HFFc6 (cell line): Measurements from ENCODE around the gene DNAJC1. TPM values are rescaled to one million over a fixed set of nuclear protein-coding genes. Genes with fewer than 3 reads are reported as not detected.

Experiments
- DNase-seq: peaks from one replicate; pipeline ENCODE4 v3.0.0-alpha.2; 2018
- H3K27ac Mint-ChIP-seq: 2 replicates; pipeline ENCODE4 v1.8.0; 2020; ENCODE audit warnings: mild to moderate bottlenecking, mixed read lengths
- H3K27me3 Mint-ChIP-seq: 2 replicates; pipeline ENCODE4 v1.8.0; 2021; ENCODE audit warnings: mild to moderate bottlenecking, moderate library complexity, mixed read lengths; ENCODE audit not compliant: insufficient read depth
- H3K36me3 Mint-ChIP-seq: 2 replicates; pipeline ENCODE4 v1.8.0; 2021; ENCODE audit warnings: low read depth, mixed read lengths
- H3K4me1 Mint-ChIP-seq: 2 replicates; pipeline ENCODE4 v1.8.0; 2020; ENCODE audit warnings: low read depth, mixed read lengths
- H3K4me3 Mint-ChIP-seq: 2 replicates; pipeline ENCODE4 v1.8.0; 2020; ENCODE audit warnings: mild to moderate bottlenecking, moderate library complexity, mixed read lengths
- H3K9me3 Mint-ChIP-seq: 2 replicates; pipeline ENCODE4 v1.8.0; 2020; ENCODE audit warnings: mild to moderate bottlenecking, mixed read lengths
- CTCF ChIP-seq: fragments of 200-600 bp; sonication (generic); IDR thresholded peaks from 2 replicates; pipeline ENCODE4 v1.5.0; 2021; ENCODE audit warnings: antibody characterized with exemption, mild to moderate bottlenecking
- total RNA-seq, 6 experiments: library from RNA; stranded (reverse); fragmentation: NEBNext Ultra II Directional; extraction: Animal tissue kit (Norgen Biotek cat#: 25700); gene quantifications; 2 replicates in 1 of 6; 3 replicates in 5 of 6; pipeline ENCODE4 v1.2.3, GENCODE V29; 2021

The DNAJC1 gene
- total RNA-seq, 6 experiments from 2014 or later: 17.3 to 25.5 (median 17.9) TPM

DNA sequence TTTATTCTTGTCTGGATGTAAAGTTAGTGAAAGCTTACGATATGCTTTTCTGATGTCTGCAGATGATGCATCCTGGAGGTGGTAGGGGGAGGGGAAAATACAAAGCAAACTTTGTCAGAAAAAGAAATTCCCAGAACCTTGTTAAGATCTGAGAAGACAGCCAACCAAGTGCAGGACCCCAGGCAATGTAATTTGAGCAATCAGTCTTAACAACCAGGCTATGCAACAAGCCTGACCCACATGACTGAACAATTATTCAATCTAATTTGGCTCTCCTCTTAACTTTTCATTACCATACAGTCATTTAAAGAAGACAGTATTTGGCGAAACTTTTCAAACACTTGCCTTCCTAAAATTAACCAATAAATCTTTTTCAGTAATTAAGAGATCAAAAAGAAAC is 74.5 kb downstream of the DNAJC1 start:
- H3K27me3 Mint-ChIP-seq: no peaks in the 10 kb centered on the region
- H3K9me3 Mint-ChIP-seq: no peaks in the 10 kb centered on the region
- TF ChIP-seq CTCF: no peak
- DNase-seq: no peak
- no peak overlapping the region for H3K27ac Mint-ChIP-seq
- H3K36me3 Mint-ChIP-seq: no peaks in the 10 kb centered on the region
- no peak overlapping the region for H3K4me3 Mint-ChIP-seq
- H3K4me1 Mint-ChIP-seq: peaks cover 37% of the 10 kb centered on the region

GRCh38 chr10:21927631-21928353 is 75.7 kb downstream of the DNAJC1 start:
- Mint-ChIP-seq H3K9me3 (no peaks in the 10 kb centered on the region), H3K27me3 (no peaks in the 10 kb centered on the region), H3K4me3 (peak overlapping the region; percentile 13; the same call in 1 of the 2 replicates), H3K27ac (peak overlapping the region; percentile 14), H3K4me1 (peaks cover 37% of the 10 kb centered on the region), H3K36me3 (no peaks in the 10 kb centered on the region)
- peak; percentile 50 for DNase-seq
- TF ChIP-seq CTCF: no peak

- peak overlapping the region; percentile 75 for H3K4me3 Mint-ChIP-seq
These were observed 76.6 kb downstream of the DNAJC1 start for GRCh38 chr10:21926949-21927348.

DNA sequence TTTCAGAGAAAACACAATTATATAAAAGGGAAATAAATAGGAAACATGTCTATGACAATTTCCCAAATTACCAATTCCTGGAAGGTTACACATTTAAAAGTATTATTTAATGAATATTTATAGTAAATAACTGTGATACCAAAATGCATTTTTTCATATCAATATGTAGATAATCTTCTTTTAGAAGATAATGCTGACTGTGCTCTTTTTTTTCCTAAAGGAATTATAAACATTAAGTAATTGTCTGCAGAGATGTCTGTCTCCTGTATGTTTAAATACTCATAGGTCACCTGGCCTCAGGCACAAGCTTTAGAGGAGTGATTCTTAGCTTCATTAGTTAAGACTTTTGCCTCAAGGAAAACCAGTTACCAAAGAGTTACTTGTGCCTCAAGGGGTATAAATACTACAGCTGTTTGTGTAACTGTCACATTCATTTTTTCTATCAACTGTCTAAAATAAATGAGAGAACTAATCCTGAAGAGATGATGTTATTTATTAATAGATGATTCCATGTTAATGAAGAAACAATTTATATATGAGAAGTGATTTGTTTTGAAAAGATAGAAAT is 77.1 kb downstream of the DNAJC1 start:
- Mint-ChIP-seq H3K9me3 (no peaks in the 10 kb centered on the region), H3K36me3 (no peaks in the 10 kb centered on the region), H3K27me3 (no peaks in the 10 kb centered on the region), H3K27ac (peak overlapping the region; percentile 77), H3K4me3 (peak overlapping the region; percentile 75; the same call in 1 of the 2 replicates), H3K4me1 (peaks cover 37% of the 10 kb centered on the region)
- peak; percentile 50 for DNase-seq
- no peak for TF ChIP-seq CTCF

More at GRCh38 chr10:21926949-21927348, 76.6 kb downstream of the DNAJC1 start:
- Mint-ChIP-seq H3K36me3 (no peaks in the 10 kb centered on the region), H3K27ac (peak overlapping the region; percentile 77), H3K9me3 (no peaks in the 10 kb centered on the region), H3K4me1 (peaks cover 37% of the 10 kb centered on the region), H3K27me3 (no peaks in the 10 kb centered on the region)
- TF ChIP-seq CTCF: no peak
- DNase-seq: peak; percentile 91

GRCh38 chr10:21925851-21926250 is 77.7 kb downstream of the DNAJC1 start:
- Mint-ChIP-seq H3K9me3 (no peaks in the 10 kb centered on the region), H3K4me1 (peaks cover 37% of the 10 kb centered on the region), H3K4me3 (no peak overlapping the region), H3K27ac (no peak overlapping the region), H3K27me3 (no peaks in the 10 kb centered on the region), H3K36me3 (no peaks in the 10 kb centered on the region)
- TF ChIP-seq CTCF: no peak
- no peak for DNase-seq
